ENCODE data around the gene FMR1.

FMR1 gene

DNA sequence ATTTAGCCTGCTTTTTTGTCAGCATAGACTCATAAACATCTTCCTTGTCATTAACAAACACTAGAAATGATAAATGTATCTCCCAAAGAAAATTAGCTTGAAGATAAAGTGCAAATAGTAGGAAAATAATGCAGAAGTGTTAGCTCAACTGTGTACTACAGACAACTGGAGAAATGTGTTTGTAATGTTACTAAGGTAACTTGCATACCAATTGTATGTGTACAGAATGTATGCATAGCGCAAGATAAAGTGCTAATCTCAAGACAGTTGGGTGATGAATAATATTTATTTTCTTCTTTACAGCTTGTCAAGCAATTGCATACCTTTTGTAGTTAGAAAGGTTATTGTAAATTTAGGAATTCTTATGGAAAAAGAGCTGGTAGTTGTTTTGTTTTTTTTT, 22.1 kb downstream of the FMR1 start:
- no peak for DNase-seq (ENCODE audit: low read depth)
- H3K4me3 ChIP-seq (ENCODE audit: low read depth, low read length) = no peak overlapping the region
- TF ChIP-seq, protein P1, sequence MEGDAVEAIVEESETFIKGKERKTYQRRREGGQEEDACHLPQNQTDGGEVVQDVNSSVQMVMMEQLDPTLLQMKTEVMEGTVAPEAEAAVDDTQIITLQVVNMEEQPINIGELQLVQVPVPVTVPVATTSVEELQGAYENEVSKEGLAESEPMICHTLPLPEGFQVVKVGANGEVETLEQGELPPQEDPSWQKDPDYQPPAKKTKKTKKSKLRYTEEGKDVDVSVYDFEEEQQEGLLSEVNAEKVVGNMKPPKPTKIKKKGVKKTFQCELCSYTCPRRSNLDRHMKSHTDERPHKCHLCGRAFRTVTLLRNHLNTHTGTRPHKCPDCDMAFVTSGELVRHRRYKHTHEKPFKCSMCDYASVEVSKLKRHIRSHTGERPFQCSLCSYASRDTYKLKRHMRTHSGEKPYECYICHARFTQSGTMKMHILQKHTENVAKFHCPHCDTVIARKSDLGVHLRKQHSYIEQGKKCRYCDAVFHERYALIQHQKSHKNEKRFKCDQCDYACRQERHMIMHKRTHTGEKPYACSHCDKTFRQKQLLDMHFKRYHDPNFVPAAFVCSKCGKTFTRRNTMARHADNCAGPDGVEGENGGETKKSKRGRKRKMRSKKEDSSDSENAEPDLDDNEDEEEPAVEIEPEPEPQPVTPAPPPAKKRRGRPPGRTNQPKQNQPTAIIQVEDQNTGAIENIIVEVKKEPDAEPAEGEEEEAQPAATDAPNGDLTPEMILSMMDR (IDR thresholded peaks at IDR 0.05; ENCODE audit: low read depth, low read length, missing control alignments) = no peak

DNA sequence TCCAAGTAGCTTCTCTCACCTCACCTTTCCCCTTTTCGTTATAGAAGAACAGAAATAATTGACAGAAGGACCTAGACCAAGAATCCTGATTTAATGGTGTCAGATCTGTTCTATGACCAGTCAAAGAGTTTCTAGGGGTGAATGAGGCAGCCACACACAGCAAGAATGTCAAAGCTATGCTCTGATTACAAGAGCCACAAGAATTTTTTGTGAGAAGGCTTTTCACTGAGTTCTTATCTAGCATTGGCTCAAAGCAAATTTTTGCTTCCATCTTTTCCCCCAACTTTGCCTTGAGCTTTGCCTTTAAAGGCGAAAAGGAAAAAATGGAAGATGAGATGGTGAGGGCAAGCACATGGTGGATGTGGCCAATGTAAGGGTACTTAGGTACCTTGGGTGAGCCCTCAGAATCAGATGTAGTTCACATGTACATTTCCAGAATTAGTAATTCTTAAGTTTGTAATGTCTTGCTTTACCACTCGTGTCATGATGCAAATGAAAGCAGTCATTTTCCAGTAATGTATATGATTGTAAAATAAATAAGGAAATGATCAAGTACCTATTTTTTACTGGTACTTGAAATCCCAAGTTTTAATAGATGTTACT, 23.5 kb downstream of the FMR1 start:
- TF ChIP-seq, protein P1 (IDR thresholded peaks at IDR 0.05; ENCODE audit: low read depth, low read length, missing control alignments) = no peak
- no peak for DNase-seq (ENCODE audit: low read depth)
- no peak overlapping the region for H3K4me3 ChIP-seq (ENCODE audit: low read depth, low read length)

DNA sequence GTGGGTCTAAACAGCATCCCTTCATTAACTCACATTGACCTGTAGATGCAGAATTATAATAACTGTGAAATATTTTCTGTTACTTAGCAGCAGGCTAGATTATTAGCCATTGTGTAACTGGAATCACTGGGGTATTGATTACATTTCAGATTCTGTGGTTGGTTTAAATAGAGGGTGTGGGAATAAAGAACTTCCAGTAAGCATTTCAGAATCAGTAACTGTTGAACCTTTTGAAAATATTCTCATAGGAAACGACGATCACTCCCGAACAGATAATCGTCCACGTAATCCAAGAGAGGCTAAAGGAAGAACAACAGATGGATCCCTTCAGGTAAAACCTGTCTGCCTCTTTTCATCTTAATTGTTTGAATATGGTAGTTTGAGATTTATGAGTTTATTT, 33.6 kb downstream of the FMR1 start:
- TF ChIP-seq, protein P1 (IDR thresholded peaks at IDR 0.05; ENCODE audit: low read depth, low read length, missing control alignments) = no peak
- DNase-seq (ENCODE audit: low read depth) = no peak

DNA sequence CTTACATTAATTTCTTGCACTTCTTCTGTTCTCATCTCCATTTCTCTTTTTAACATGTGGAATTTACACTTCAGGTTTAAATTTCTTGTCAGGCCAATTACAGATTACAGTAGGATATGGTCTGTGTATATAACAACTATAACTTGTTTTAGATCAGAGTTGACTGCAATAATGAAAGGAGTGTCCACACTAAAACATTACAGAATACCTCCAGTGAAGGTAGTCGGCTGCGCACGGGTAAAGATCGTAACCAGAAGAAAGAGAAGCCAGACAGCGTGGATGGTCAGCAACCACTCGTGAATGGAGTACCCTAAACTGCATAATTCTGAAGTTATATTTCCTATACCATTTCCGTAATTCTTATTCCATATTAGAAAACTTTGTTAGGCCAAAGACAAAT, 36.8 kb downstream of the FMR1 start:
- TF ChIP-seq, protein P1 (IDR thresholded peaks at IDR 0.05; ENCODE audit: low read depth, low read length, missing control alignments) = no peak
- DNase-seq (ENCODE audit: low read depth) = no peak
- H3K4me3 ChIP-seq (ENCODE audit: low read depth, low read length) = no peak overlapping the region

More for the DNA sequence above, 33.6 kb downstream of the FMR1 start:
- no peak overlapping the region for H3K4me3 ChIP-seq (ENCODE audit: low read depth, low read length)

DNA sequence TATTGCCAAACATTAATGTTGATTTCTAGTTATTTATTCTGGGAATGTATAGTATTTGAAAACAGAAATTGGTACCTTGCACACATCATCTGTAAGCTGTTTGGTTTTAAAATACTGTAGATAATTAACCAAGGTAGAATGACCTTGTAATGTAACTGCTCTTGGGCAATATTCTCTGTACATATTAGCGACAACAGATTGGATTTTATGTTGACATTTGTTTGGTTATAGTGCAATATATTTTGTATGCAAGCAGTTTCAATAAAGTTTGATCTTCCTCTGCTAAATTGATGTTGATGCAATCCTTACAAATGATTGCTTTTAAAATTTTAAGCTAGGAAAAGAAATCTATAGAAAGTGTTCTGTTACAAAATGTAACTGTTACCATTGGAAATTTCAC, 38.6 kb downstream of the FMR1 start:
- TF ChIP-seq, protein P1 (IDR thresholded peaks at IDR 0.05; ENCODE audit: low read depth, low read length, missing control alignments) = no peak
- no peak overlapping the region for H3K4me3 ChIP-seq (ENCODE audit: low read depth, low read length)
- DNase-seq (ENCODE audit: low read depth) = no peak

DNA sequence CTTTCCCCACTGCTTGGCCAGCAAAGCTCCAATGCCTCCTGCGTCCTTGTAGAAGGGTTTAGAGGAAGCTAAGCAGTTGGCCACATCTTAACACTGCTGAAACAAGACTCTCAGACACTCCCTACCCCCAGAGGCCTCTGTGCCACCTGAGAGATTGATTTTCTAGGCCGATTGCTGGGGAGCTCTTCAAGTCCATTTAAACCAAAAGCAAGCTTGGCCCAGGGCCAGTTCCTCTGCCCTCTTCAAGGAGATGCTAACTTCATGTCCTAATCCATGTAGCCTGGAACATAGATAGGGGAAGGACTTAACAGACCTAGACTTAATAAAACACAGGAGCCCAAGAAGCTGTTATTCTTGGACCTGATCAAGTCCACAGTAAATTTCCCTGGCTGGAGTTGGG, 42.3 kb downstream of the FMR1 start:
- DNase-seq (ENCODE audit: low read depth) = no peak
- no peak overlapping the region for H3K4me3 ChIP-seq (ENCODE audit: low read depth, low read length)
- TF ChIP-seq, protein P1 (IDR thresholded peaks at IDR 0.05; ENCODE audit: low read depth, low read length, missing control alignments) = no peak

DNA sequence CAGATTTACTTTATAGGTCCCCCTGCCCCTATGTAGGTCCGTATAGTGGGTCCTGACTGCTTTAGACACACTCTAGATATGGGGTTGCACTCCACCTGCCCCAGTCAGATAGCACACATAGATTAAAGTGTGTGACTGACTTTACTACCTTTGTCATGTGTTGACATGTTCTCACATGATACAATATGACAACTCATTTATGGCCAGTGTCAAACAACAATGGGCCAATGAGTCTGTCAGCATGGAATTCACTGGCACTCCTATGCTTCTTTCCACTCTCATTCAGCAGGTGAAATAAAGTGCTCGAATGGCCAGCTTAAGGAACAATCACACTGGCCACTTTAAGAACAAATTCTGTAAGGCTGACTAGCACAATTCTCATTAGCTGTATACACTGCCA, 45.6 kb downstream of the FMR1 start:
- DNase-seq (ENCODE audit: low read depth) = no peak
- TF ChIP-seq, protein P1 (IDR thresholded peaks at IDR 0.05; ENCODE audit: low read depth, low read length, missing control alignments) = no peak
- no peak overlapping the region for H3K4me3 ChIP-seq (ENCODE audit: low read depth, low read length)
